HepG2 (cell line): ENCODE results near the gene BBLN.

Experiments used
- CTCF ChIP-seq: sonication (generic); formaldehyde crosslinking; IDR thresholded peaks from 2 replicates; pipeline ENCODE4 v1.5.0; 2020; ENCODE audit warnings: mild to moderate bottlenecking, missing genetic modification reagents, moderate library complexity
- STAG1 ChIP-seq: sonication (generic); formaldehyde crosslinking; IDR thresholded peaks from 2 replicates; pipeline ENCODE4 v1.4.0; 2020; ENCODE audit warnings: missing genetic modification reagents
- ZIK1 ChIP-seq: sonication (generic); formaldehyde crosslinking; IDR thresholded peaks from 2 replicates; pipeline ENCODE4 v1.5.0; 2020; ENCODE audit warnings: mild to moderate bottlenecking, low read depth, missing genetic modification reagents, borderline replicate concordance
- TF ChIP-seq, protein P1 (sequence below), 2 experiments: IDR thresholded peaks; 2 replicates each; pipeline ENCODE4 v1.6.1; 2011 to 2012; ENCODE audit warnings: low read length in 2 of 2, borderline replicate concordance in 1 of 2, low read depth in 1 of 2, mild to moderate bottlenecking in 1 of 2, moderate library complexity in 1 of 2

DNA sequence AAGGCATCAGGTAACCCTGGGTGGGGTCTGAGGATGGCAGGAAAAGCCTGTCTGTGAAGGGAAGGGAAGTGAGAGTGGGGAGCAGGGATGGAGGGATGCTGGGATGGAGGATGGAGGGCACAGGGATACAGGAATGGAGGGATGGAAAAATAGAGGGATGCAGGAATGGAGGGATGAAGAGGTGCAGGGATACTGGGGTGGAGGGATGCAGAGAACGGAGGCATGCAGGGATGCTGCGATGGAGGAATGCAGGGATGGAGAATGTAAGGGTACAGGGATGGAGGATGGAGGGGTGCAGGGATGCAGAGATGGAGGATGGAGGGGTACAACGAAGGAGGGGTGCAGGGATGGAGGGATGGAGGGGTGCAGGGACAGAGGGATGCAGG is 41.6 kb upstream of the BBLN start:
- TF ChIP-seq CTCF (CRISPR knock-in tag) (no peak), STAG1 (CRISPR knock-in tag) (no peak), ZIK1 (CRISPR knock-in tag) (no peak)
- TF ChIP-seq, protein P1, sequence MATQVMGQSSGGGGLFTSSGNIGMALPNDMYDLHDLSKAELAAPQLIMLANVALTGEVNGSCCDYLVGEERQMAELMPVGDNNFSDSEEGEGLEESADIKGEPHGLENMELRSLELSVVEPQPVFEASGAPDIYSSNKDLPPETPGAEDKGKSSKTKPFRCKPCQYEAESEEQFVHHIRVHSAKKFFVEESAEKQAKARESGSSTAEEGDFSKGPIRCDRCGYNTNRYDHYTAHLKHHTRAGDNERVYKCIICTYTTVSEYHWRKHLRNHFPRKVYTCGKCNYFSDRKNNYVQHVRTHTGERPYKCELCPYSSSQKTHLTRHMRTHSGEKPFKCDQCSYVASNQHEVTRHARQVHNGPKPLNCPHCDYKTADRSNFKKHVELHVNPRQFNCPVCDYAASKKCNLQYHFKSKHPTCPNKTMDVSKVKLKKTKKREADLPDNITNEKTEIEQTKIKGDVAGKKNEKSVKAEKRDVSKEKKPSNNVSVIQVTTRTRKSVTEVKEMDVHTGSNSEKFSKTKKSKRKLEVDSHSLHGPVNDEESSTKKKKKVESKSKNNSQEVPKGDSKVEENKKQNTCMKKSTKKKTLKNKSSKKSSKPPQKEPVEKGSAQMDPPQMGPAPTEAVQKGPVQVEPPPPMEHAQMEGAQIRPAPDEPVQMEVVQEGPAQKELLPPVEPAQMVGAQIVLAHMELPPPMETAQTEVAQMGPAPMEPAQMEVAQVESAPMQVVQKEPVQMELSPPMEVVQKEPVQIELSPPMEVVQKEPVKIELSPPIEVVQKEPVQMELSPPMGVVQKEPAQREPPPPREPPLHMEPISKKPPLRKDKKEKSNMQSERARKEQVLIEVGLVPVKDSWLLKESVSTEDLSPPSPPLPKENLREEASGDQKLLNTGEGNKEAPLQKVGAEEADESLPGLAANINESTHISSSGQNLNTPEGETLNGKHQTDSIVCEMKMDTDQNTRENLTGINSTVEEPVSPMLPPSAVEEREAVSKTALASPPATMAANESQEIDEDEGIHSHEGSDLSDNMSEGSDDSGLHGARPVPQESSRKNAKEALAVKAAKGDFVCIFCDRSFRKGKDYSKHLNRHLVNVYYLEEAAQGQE (IDR thresholded peaks at IDR 0.05; ENCODE audit: borderline replicate concordance in 1 of 2, low read depth in 1 of 2, low read length in 2 of 2), result no peak
